HepG2 (cell line): ENCODE measurements around the gene CSNK2B. TPM values are rescaled to one million over a fixed set of nuclear protein-coding genes. Genes with fewer than 3 reads are reported as not detected.

ENCODE experiments used
- ATAC-seq: fragments of 200-7000 bp; cut with Tn5 transposase; 3 replicates; pipeline ENCODE4 v1.9.1; 2020; ENCODE audit warnings: mild to moderate bottlenecking, moderate library complexity
- BruUV-seq: library from RNA; stranded (reverse); fragments of 400-500 nt; replicated peaks from 2 replicates; lab custom pipeline; 2021; lab: Mats Ljungman, UMichigan
- CTCF ChIA-PET: fragments of 300-600 bp; formaldehyde crosslinking; extraction: SDS; loops from one replicate; lab custom pipeline; 2021; ENCODE audit warnings: low total read pairs, inconsistent platforms, low intra/inter-chr PET ratio; lab: Yijun Ruan, JAX
- POLR2A ChIA-PET: fragments of 350-600 bp; sonication (Branson Sonifier 250); formaldehyde crosslinking; loops from one replicate; lab custom pipeline; 2020; ENCODE audit warnings: antibody characterized with exemption, inconsistent platforms; lab: Yijun Ruan, JAX
- DNase-seq: peaks from one replicate; pipeline ENCODE4 v3.0.0-alpha.2; 2015; ENCODE audit warnings: low spot score
- FAIRE-seq: peaks from 3 replicates; lab custom pipeline; 2011; peaks lifted over from hg19 to GRCh38; lab: Jason Lieb, UNC
- H2AFZ ChIP-seq: one replicate; pipeline ENCODE4 v1.6.1; 2011; ENCODE audit warnings: low read length, inconsistent platforms
- H3K27ac ChIP-seq: fragments of 300-600 bp; 3 replicates; pipeline ENCODE4 v1.8.0; 2011; ENCODE audit warnings: mixed run types, mild to moderate bottlenecking, mixed read lengths, low read length, inconsistent platforms; ENCODE audit not compliant: insufficient read depth; ENCODE audit errors: extremely low read length
- H3K27me3 ChIP-seq, 2 experiments: fragments of 200-600 bp in 1 of 2; 2 replicates in 1 of 2; 3 replicates in 1 of 2; pipeline versions ENCODE4 v1.6.0 to v1.8.0; 2011; ENCODE audit warnings: low read length in 2 of 2, mild to moderate bottlenecking in 2 of 2, moderate library complexity in 2 of 2, inconsistent platforms in 1 of 2; ENCODE audit not compliant: insufficient read depth in 2 of 2, control insufficient read depth in 1 of 2
- H3K36me3 ChIP-seq, 2 experiments: fragments of 200-600 bp in 1 of 2; replicated peaks in 1 of 2; 2 replicates in 1 of 2; 3 replicates in 1 of 2; pipeline versions ENCODE4 v1.5.1 to v1.8.0; 2011; ENCODE audit warnings: low read length in 2 of 2, inconsistent platforms in 1 of 2; ENCODE audit not compliant: insufficient read depth in 2 of 2, control insufficient read depth in 1 of 2
- H3K4me1 ChIP-seq: 2 replicates; pipeline ENCODE4 v1.5.1; 2012; ENCODE audit warnings: low read length, inconsistent platforms; ENCODE audit not compliant: insufficient read depth
- H3K4me2 ChIP-seq: 2 replicates; pipeline ENCODE4 v1.6.0; 2011; ENCODE audit warnings: low read depth, low read length, inconsistent platforms
- H3K4me3 ChIP-seq, 3 experiments: fragments of 200-600 bp in 1 of 3; sonication (generic), shearing (Covaris generic) in 1 of 3; replicated peaks in 1 of 3; 2 replicates each; pipeline ENCODE4 v1.5.1; 2011 to 2016; ENCODE audit warnings: low read length in 3 of 3, inconsistent platforms in 2 of 3, low read depth in 2 of 3, mild to moderate bottlenecking in 2 of 3, control low read depth in 1 of 3, mixed read lengths in 1 of 3; ENCODE audit not compliant: insufficient read depth in 1 of 3
- H3K79me2 ChIP-seq: one replicate; pipeline ENCODE4 v1.6.1; 2011; ENCODE audit warnings: low read length, inconsistent platforms; ENCODE audit not compliant: insufficient read depth
- H3K9ac ChIP-seq: 2 replicates; pipeline ENCODE4 v1.6.0; 2011; ENCODE audit warnings: mild to moderate bottlenecking, low read depth, low read length, inconsistent platforms; ENCODE audit not compliant: insufficient read depth
- H3K9me3 ChIP-seq: 2 replicates; pipeline ENCODE4 v1.5.1; 2012; ENCODE audit warnings: mild to moderate bottlenecking, low read length
- H4K20me1 ChIP-seq: 2 replicates; pipeline ENCODE4 v1.6.0; 2011; ENCODE audit warnings: inconsistent platforms, mild to moderate bottlenecking, low read length, moderate library complexity; ENCODE audit not compliant: insufficient read depth
- MEIS1 ChIP-seq: sonication (generic); formaldehyde crosslinking; IDR thresholded peaks from 2 replicates; pipeline ENCODE4 v1.9.0; 2021; ENCODE audit warnings: mild to moderate bottlenecking, missing genetic modification reagents, moderate library complexity, borderline replicate concordance
- NR2C2 ChIP-seq: sonication (generic); formaldehyde crosslinking; IDR thresholded peaks from 2 replicates; pipeline ENCODE4 v1.4.0; 2020; ENCODE audit warnings: missing genetic modification reagents, mild to moderate bottlenecking, moderate library complexity, borderline replicate concordance
- ZNF512B ChIP-seq: sonication (generic); formaldehyde crosslinking; IDR thresholded peaks from 2 replicates; pipeline ENCODE4 v1.5.1; 2020; ENCODE audit warnings: missing genetic modification reagents, mild to moderate bottlenecking, borderline replicate concordance
- ZNF607 ChIP-seq: sonication (generic); formaldehyde crosslinking; IDR thresholded peaks from 2 replicates; pipeline ENCODE4 v1.5.1; 2020; ENCODE audit warnings: missing genetic modification reagents, mild to moderate bottlenecking, borderline replicate concordance
- WGBS: methylation state at CpG from one replicate; pipeline ENCODE4 v1.1.6; 2017; ENCODE audit warnings: low lambda C conversion rate; 5-methylcytosine and 5-hydroxymethylcytosine counted together
- in situ Hi-C: cut with HindIII; loops from 2 replicates; pipeline ENCODE4 v1.10.0; 2017; ENCODE audit warnings: low pct_unique_long_range_greater_than_20kb; ENCODE audit not compliant: extremely low pct_ligation_motif_present
- intact Hi-C: fragments of 100-400 bp; cut with micrococcal nuclease; formaldehyde crosslinking; loops from one replicate; pipeline ENCODE4 v1.10.0; 2022; ENCODE audit not compliant: unreplicated experiment
- polyA plus RNA-seq, 8 experiments: library from polyadenylated mRNA; depleted of rRNA in 3 of 8; stranded (reverse) in 7 of 8; unstranded in 1 of 8; fragments of >200 nt; fragmentation: Illumina TruSeq in 4 of 8; extraction: Trizol in 4 of 8; gene quantifications; 2 replicates each; pipeline versions ENCODE4 v1.2.1 to v1.2.3, GENCODE V29; 2011 to 2016; ENCODE audit warnings: low read depth in 4 of 8, missing spikeins in 1 of 8, mixed read lengths in 1 of 8; ENCODE audit not compliant: insufficient read depth in 1 of 8
- total RNA-seq, 5 experiments: library from RNA; depleted of rRNA; stranded (reverse); fragments of >200 nt; fragmentation: Illumina TruSeq; extraction: Trizol; gene quantifications; 2 replicates each; pipeline ENCODE4 v1.2.3, GENCODE V29; 2016; ENCODE audit warnings: low read depth in 1 of 5

The CSNK2B gene
- total and polyA plus RNA-seq, 2 of the 13 experiments (the other 11 are each of a cell fraction or from before 2014, with no cell fraction given), result 111 to 296 TPM

GRCh38 chr6:31626952-31627351 lies 38.9 kb upstream of the CSNK2B start:
- H3K27me3 ChIP-seq, result no peaks in the 10 kb centered on the region
- WGBS, result 97% methylated on average over 10 of the region's 10 CpGs
- peaks cover 11% of the 10 kb centered on the region; the same call in 1 of the 2 replicates for H4K20me1 ChIP-seq
- FAIRE-seq (no peak), ATAC-seq (no peak), DNase-seq (no peak)
- H3K36me3 ChIP-seq, result peaks cover 70 to 95% of the 10 kb centered on the region in 2 experiments
- H3K4me1 ChIP-seq, result peaks cover 11% of the 10 kb centered on the region
- H3K4me2 ChIP-seq, result no peak overlapping the region
- no peak for TF ChIP-seq ZNF607 (CRISPR knock-in tag)
- no peak for TF ChIP-seq ZNF512B (CRISPR knock-in tag)
- TF ChIP-seq MEIS1 (CRISPR knock-in tag), result no peak
- no peak for TF ChIP-seq NR2C2 (CRISPR knock-in tag)
- no peak overlapping the region for H2AFZ ChIP-seq
- intact Hi-C loops (no loop called here), in situ Hi-C loops (no loop called here)
- H3K27ac ChIP-seq, result no peak overlapping the region
- no TSS peak for BruUV-seq
- no peak overlapping the region for H3K4me3 ChIP-seq
- peaks cover 25% of the 10 kb centered on the region for H3K79me2 ChIP-seq
- no peaks in the 10 kb centered on the region for H3K9me3 ChIP-seq
- no peak overlapping the region for H3K9ac ChIP-seq
- CTCF ChIA-PET, result no interaction called here
- POLR2A ChIA-PET, result interaction anchor here (3.4 kb wide), 1 partner anchor 25 kb away, joined by 11 read pairs; the partner anchor contains the start of gene BAG6
